Prostate gland (tissue), 2 donors: Measurements from ENCODE around the gene TMEM176A.

ENCODE experiments used
- POLR2A ChIP-seq: fragments of 450-650 bp; IDR thresholded peaks from one replicate; pipeline ENCODE4 v1.6.1; 2016; ENCODE audit warnings: antibody characterized with exemption, mild to moderate bottlenecking
- TF ChIP-seq, protein P1 (sequence below), 4 experiments: fragments of 200-600 bp in 2 of 4; fragments of 450-650 bp in 2 of 4; sonication (generic) in 2 of 4; IDR thresholded peaks; 1 replicate in 3 of 4; 2 replicates in 1 of 4; pipeline ENCODE4 v1.5.1; 2016 to 2019; ENCODE audit warnings: antibody characterized with exemption in 4 of 4, mild to moderate bottlenecking in 2 of 4, moderate library complexity in 2 of 4

- no peak for TF ChIP-seq POLR2A
- TF ChIP-seq, protein P1, sequence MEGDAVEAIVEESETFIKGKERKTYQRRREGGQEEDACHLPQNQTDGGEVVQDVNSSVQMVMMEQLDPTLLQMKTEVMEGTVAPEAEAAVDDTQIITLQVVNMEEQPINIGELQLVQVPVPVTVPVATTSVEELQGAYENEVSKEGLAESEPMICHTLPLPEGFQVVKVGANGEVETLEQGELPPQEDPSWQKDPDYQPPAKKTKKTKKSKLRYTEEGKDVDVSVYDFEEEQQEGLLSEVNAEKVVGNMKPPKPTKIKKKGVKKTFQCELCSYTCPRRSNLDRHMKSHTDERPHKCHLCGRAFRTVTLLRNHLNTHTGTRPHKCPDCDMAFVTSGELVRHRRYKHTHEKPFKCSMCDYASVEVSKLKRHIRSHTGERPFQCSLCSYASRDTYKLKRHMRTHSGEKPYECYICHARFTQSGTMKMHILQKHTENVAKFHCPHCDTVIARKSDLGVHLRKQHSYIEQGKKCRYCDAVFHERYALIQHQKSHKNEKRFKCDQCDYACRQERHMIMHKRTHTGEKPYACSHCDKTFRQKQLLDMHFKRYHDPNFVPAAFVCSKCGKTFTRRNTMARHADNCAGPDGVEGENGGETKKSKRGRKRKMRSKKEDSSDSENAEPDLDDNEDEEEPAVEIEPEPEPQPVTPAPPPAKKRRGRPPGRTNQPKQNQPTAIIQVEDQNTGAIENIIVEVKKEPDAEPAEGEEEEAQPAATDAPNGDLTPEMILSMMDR (IDR thresholded peaks at IDR 0.05): no peak
Measured at GRCh38 chr7:150847536-150847935, 47.0 kb downstream of the TMEM176A start.
